ENCODE measurements around the gene NTRK3. TPM values are rescaled to one million over a fixed set of nuclear protein-coding genes. Genes with fewer than 3 reads are reported as not detected.

Gene NTRK3
- total and polyA plus RNA-seq, 2 of the 8 experiments (the other 6 are each of a cell fraction or from before 2014, with no cell fraction given) = 4.5 to 6.8 TPM

DNA sequence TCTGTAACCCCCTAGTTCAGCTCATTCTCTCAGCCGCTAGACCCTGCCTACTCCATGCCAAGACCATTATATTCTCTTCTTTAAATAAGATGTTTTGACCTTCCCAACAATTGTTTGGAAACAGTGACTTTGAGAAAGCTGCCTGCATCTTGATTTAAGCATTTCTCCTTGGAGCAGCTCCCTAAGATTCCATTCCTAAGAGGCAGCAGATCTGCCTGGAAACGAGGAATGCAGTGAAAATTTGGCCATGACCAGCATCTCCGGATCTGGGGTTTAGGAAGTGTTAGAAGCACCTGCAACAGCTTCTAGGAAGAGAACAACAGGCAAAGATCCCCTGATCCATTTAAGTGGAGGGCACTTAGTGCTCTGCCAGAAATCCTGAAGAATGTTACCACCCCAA is 235.7 kb downstream of the NTRK3 start:
- Histone ChIP-seq H2AFZ (ENCODE audit: low read length) (no peak overlapping the region), H2AK5ac (ENCODE audit: low read depth, low read length) (no peak overlapping the region), H3K18ac (ENCODE audit: extremely low read depth, low read length) (no peak overlapping the region), H2BK20ac (ENCODE audit: low read length) (no peak overlapping the region), H4K8ac (ENCODE audit: extremely low read depth, insufficient read depth, low read length) (no peak overlapping the region), H3K4me2 (ENCODE audit: insufficient read depth in 1 of 2, low read depth in 2 of 2, low read length in 2 of 2) (no peak overlapping the region), H2BK120ac (replicated peaks; ENCODE audit: low read depth, low read length) (no peak overlapping the region), H3K27me3 (replicated peaks in 1 of 4; ENCODE audit: control insufficient read depth in 3 of 4, extremely low read depth in 1 of 4, insufficient read depth in 3 of 4, low read length in 3 of 4) (no peaks in the 10 kb centered on the region), H4K91ac (replicated peaks; ENCODE audit: insufficient read length, low read length) (no peak overlapping the region), H3K27ac (ENCODE audit: low read depth, low read length) (no peak overlapping the region), H3K79me1 (ENCODE audit: low read depth, low read length) (no peaks in the 10 kb centered on the region), H2BK15ac (ENCODE audit: low read length) (no peak overlapping the region), H2BK5ac (ENCODE audit: low read depth, low read length) (no peak overlapping the region), H3K23ac (ENCODE audit: insufficient read length) (no peak overlapping the region), H4K5ac (ENCODE audit: insufficient read length, low read depth, low read length) (no peak overlapping the region), H3K56ac (replicated peaks; ENCODE audit: insufficient read length, low read depth, low read length) (no peak overlapping the region), H3K14ac (ENCODE audit: insufficient read length) (no peak overlapping the region), H3K9ac (replicated peaks in 1 of 4; ENCODE audit: extremely low read depth in 1 of 4, low read depth in 3 of 4, low read length in 3 of 4) (no peak overlapping the region), H3K4me1 (replicated peaks in 1 of 4; ENCODE audit: control insufficient read depth in 3 of 4, insufficient read depth in 4 of 4, low read length in 3 of 4) (peaks cover under 1 to 5% (median 3%) of the 10 kb centered on the region in 4 experiments; a peak in 4 of 7 replicates), H3K23me2 (ENCODE audit: low read depth, low read length) (no peaks in the 10 kb centered on the region), H3K4me3 (ENCODE audit: extremely low read depth in 1 of 4, insufficient read depth in 2 of 4, low read depth in 3 of 4, low read length in 4 of 4) (no peak overlapping the region), H4K20me1 (replicated peaks in 1 of 2; ENCODE audit: control insufficient read depth in 1 of 2, insufficient read depth in 2 of 2, low read length in 2 of 2) (no peaks in the 10 kb centered on the region), H2BK12ac (ENCODE audit: low read depth, low read length) (no peak overlapping the region), H3K79me2 (ENCODE audit: control insufficient read depth in 1 of 2, insufficient read depth in 2 of 2, low read length in 2 of 2) (no peaks in the 10 kb centered on the region), H3K9me3 (ENCODE audit: insufficient read depth in 2 of 2, low read depth in 1 of 2, low read length in 1 of 2) (no peaks in the 10 kb centered on the region), H3K4ac (replicated peaks; ENCODE audit: insufficient read length, low read depth, low read length) (no peak overlapping the region), H3K36me3 (ENCODE audit: control insufficient read depth in 2 of 4, insufficient read depth in 4 of 4, low read length in 3 of 4) (no peaks in the 10 kb centered on the region)
- DNase-seq (ENCODE audit: low read depth in 1 of 2, low spot score in 2 of 2) = no peak
- ChIA-PET CTCF (ENCODE audit: partially characterized antibody) (interaction anchor here (0.7 to 3.0 kb wide), 5 partner anchors 10 to 257 kb away, joined by 3 to 10 read pairs (median 5); no protein-coding TSS in a partner anchor), POLR2A (ENCODE audit: partially characterized antibody) (interaction anchor here (0.5 kb wide), 1 partner anchor 751 kb away, joined by 3 read pairs; no protein-coding TSS in a partner anchor)
- no peak for FAIRE-seq
- WGBS, 2 experiments (ENCODE audit: extremely low coverage in 1 of 2, insufficient coverage in 1 of 2, insufficient read length in 1 of 2, insufficient replicate concordance in 2 of 2, low coverage in 1 of 2, low lambda C conversion rate in 2 of 2, missing lambda C conversion rate in 1 of 2) = 100% methylated on average over 3 of the region's 3 CpGs; no CpG with 5 or more reads in 1 of the 2 experiments
- no peak for TF ChIP-seq BRCA1 (IDR thresholded peaks at IDR 0.05; ENCODE audit: low read depth, low read length)
- TF ChIP-seq, protein P1, sequence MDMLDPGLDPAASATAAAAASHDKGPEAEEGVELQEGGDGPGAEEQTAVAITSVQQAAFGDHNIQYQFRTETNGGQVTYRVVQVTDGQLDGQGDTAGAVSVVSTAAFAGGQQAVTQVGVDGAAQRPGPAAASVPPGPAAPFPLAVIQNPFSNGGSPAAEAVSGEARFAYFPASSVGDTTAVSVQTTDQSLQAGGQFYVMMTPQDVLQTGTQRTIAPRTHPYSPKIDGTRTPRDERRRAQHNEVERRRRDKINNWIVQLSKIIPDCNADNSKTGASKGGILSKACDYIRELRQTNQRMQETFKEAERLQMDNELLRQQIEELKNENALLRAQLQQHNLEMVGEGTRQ (IDR thresholded peaks at IDR 0.05; ENCODE audit: low read length) = no peak
- no peak for TF ChIP-seq NANOG (IDR thresholded peaks at IDR 0.05; ENCODE audit: insufficient read depth, low read depth, low read length, poor library complexity, severe bottlenecking)
- TF ChIP-seq, protein P2, sequence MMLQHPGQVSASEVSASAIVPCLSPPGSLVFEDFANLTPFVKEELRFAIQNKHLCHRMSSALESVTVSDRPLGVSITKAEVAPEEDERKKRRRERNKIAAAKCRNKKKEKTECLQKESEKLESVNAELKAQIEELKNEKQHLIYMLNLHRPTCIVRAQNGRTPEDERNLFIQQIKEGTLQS (IDR thresholded peaks at IDR 0.05; ENCODE audit: insufficient read depth, low read depth, low read length) = no peak
- no peak for TF ChIP-seq CBX8 (IDR thresholded peaks at IDR 0.05; ENCODE audit: borderline replicate concordance, low read depth, low read length)
- TF ChIP-seq SRF (IDR thresholded peaks at IDR 0.05; ENCODE audit: low read depth, low read length) = no peak
- no peak for TF ChIP-seq CEBPB (IDR thresholded peaks at IDR 0.05; ENCODE audit: low read depth, low read length)
- no peak for TF ChIP-seq EGR1 (IDR thresholded peaks at IDR 0.05; ENCODE audit: borderline replicate concordance, low read depth, low read length)
- TF ChIP-seq POU5F1 (IDR thresholded peaks at IDR 0.05; ENCODE audit: low read depth, low read length) = no peak
- no peak for TF ChIP-seq SUZ12 (IDR thresholded peaks at IDR 0.05; ENCODE audit: low read length)
- no peak for TF ChIP-seq JUND (IDR thresholded peaks at IDR 0.05; ENCODE audit: low read length)
- no peak for TF ChIP-seq YY1 (IDR thresholded peaks at IDR 0.05; ENCODE audit: low read depth, low read length)
- no peak for TF ChIP-seq SIX5 (IDR thresholded peaks at IDR 0.05; ENCODE audit: low read depth, low read length)
